ENCODE measurements around the gene MYL5.

Gene MYL5

DNA sequence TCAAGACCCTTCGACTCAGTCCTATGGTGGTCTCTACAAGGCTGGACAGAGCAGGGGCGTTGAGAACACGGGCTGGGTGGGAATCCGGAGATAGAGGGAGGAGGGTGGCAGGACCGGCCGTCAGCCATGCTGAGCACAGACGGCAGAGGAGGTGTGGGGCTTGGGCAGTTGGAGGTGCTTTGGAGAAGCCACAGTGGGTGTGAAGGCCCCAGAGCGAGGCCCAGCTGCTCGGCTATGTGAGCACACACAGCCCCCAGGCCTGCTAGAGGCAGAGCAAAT, 44.8 kb upstream of the MYL5 start:
- Histone ChIP-seq H3K9ac (ENCODE audit: low read length) (no peak overlapping the region), H3K4ac (ENCODE audit: low read depth, low read length) (no peak overlapping the region), H3K9me3 (ENCODE audit: insufficient read depth, low read depth, low read length) (peaks cover 23% of the 10 kb centered on the region), H3K4me1 (ENCODE audit: control insufficient read depth in 1 of 2, insufficient read depth in 2 of 2, low read length in 2 of 2) (peaks cover 6% of the 10 kb centered on the region in 2 experiments), H3K79me1 (ENCODE audit: low read length) (no peaks in the 10 kb centered on the region), H3K27ac (ENCODE audit: low read depth, low read length) (no peak overlapping the region), H3K27me3 (ENCODE audit: insufficient read depth, low read length) (no peaks in the 10 kb centered on the region), H3K18ac (ENCODE audit: low read length) (no peak overlapping the region), H2BK12ac (ENCODE audit: low read length) (no peak overlapping the region), H3K36me3 (ENCODE audit: control insufficient read depth in 1 of 2, insufficient read depth in 2 of 2, low read length in 2 of 2) (no peaks in the 10 kb centered on the region), H2AK5ac (ENCODE audit: low read length) (no peak overlapping the region), H3K79me2 (ENCODE audit: control insufficient read depth, insufficient read depth, low read length, poor library complexity) (no peaks in the 10 kb centered on the region), H3K23ac (ENCODE audit: low read length) (no peak overlapping the region), H2BK120ac (ENCODE audit: insufficient read depth, low read length, poor library complexity) (no peak overlapping the region), H3K4me2 (ENCODE audit: low read length) (no peak overlapping the region), H4K91ac (ENCODE audit: low read depth, low read length) (no peak overlapping the region), H3K14ac (ENCODE audit: low read length) (no peak overlapping the region), H3K4me3 (ENCODE audit: low read depth, low read length) (no peak overlapping the region), H2AFZ (ENCODE audit: insufficient read depth, low read length, poor library complexity) (no peak overlapping the region), H2BK5ac (ENCODE audit: low read depth, low read length, poor library complexity) (no peak overlapping the region), H4K12ac (ENCODE audit: low read depth, low read length) (no peak overlapping the region), H4K8ac (ENCODE audit: low read depth, low read length) (no peak overlapping the region)
- WGBS (ENCODE audit: extremely low coverage, insufficient coverage, insufficient read length): no CpG with 5 or more reads among the region's 9 CpGs
- no peak for DNase-seq

DNA sequence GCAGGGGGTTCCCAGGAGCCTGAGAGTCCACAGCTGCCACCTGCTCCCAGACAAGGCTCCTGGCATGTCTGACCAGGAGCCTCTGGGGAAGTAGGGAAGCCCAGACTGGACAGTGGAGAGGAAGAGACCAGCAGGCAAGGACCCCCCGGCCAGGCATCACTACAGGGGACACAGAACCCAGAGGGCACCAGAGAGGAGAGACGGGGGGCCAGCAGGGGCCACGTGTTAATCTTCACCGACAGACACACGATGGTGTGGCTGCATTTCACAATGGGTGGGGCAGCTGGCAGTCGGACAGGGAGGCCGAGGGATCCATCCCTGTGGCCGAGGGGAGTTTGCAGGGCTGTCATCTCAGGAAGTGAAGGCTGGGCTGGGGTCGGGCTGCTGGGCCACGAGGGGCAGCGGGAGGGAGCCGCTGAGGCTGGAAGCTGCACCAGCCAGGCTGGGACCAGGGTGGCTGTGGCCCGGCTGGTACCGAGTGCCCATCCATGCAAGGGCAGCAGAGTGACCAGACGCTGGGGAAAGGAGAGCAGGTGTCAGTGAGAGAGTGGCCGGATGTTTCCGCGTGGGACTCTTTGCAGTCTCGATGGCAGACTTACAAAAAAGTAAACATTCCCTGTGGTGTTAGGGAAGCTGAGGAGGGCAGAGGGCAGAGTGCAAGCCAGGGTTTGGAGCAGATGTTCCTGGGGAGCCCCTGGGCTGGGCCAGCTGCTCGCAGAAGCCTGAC, 44.3 kb upstream of the MYL5 start:
- no peak overlapping the region for H2AFZ ChIP-seq (ENCODE audit: insufficient read depth, low read length, poor library complexity)
- no peak overlapping the region for H3K4ac ChIP-seq (ENCODE audit: low read depth, low read length)
- no peak overlapping the region for H3K14ac ChIP-seq (ENCODE audit: low read length)
- H3K4me1 ChIP-seq (ENCODE audit: control insufficient read depth in 1 of 2, insufficient read depth in 2 of 2, low read length in 2 of 2): peaks cover 2 to 3% of the 10 kb centered on the region in 2 experiments
- no peaks in the 10 kb centered on the region for H3K36me3 ChIP-seq (ENCODE audit: control insufficient read depth in 1 of 2, insufficient read depth in 2 of 2, low read length in 2 of 2)
- no peak overlapping the region for H3K4me3 ChIP-seq (ENCODE audit: low read depth, low read length)
- H3K18ac ChIP-seq (ENCODE audit: low read length): no peak overlapping the region
- no peak overlapping the region for H4K12ac ChIP-seq (ENCODE audit: low read depth, low read length)
- H3K9ac ChIP-seq (ENCODE audit: low read length): no peak overlapping the region
- no peak overlapping the region for H2AK5ac ChIP-seq (ENCODE audit: low read length)
- no peaks in the 10 kb centered on the region for H3K79me2 ChIP-seq (ENCODE audit: control insufficient read depth, insufficient read depth, low read length, poor library complexity)
- H3K4me2 ChIP-seq (ENCODE audit: low read length): no peak overlapping the region
- WGBS (ENCODE audit: extremely low coverage, insufficient coverage, insufficient read length): no CpG with 5 or more reads among the region's 20 CpGs
- no peaks in the 10 kb centered on the region for H3K27me3 ChIP-seq (ENCODE audit: insufficient read depth, low read length)
- no peak overlapping the region for H2BK12ac ChIP-seq (ENCODE audit: low read length)
- H2BK120ac ChIP-seq (ENCODE audit: insufficient read depth, low read length, poor library complexity): no peak overlapping the region
- no peak overlapping the region for H2BK5ac ChIP-seq (ENCODE audit: low read depth, low read length, poor library complexity)
- peaks cover 23% of the 10 kb centered on the region for H3K9me3 ChIP-seq (ENCODE audit: insufficient read depth, low read depth, low read length)
- no peak overlapping the region for H3K27ac ChIP-seq (ENCODE audit: low read depth, low read length)
- H4K91ac ChIP-seq (ENCODE audit: low read depth, low read length): no peak overlapping the region
- H4K8ac ChIP-seq (ENCODE audit: low read depth, low read length): no peak overlapping the region
- H3K23ac ChIP-seq (ENCODE audit: low read length): no peak overlapping the region
- H3K79me1 ChIP-seq (ENCODE audit: low read length): no peaks in the 10 kb centered on the region
- DNase-seq: no peak

DNA sequence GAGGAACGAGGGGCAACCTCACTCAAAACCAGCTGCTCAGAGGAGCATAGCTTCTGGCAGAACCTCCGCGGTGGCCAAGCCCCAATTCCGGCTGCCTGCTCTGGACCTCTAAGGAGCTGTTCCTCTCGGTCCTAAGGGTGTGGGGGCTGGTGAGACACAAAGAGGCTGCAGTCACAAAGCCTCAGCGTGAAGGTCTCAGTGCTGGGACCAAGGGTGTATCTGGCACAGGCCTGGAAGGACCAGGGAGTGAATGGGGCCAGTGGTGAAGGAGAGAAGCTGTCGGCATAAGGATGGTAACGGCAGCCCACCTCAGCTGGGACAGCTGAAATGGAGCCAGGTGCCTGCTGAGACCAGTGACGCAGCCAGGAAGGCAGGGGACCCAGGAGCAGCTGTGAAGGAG, 43.7 kb upstream of the MYL5 start:
- Histone ChIP-seq H2AK5ac (ENCODE audit: low read length) (no peak overlapping the region), H3K79me2 (ENCODE audit: control insufficient read depth, insufficient read depth, low read length, poor library complexity) (no peaks in the 10 kb centered on the region), H2BK5ac (ENCODE audit: low read depth, low read length, poor library complexity) (no peak overlapping the region), H3K4me3 (ENCODE audit: low read depth, low read length) (no peak overlapping the region), H3K27me3 (ENCODE audit: insufficient read depth, low read length) (no peaks in the 10 kb centered on the region), H2BK120ac (ENCODE audit: insufficient read depth, low read length, poor library complexity) (no peak overlapping the region), H3K4me2 (ENCODE audit: low read length) (no peak overlapping the region), H3K27ac (ENCODE audit: low read depth, low read length) (no peak overlapping the region), H3K36me3 (ENCODE audit: control insufficient read depth in 1 of 2, insufficient read depth in 2 of 2, low read length in 2 of 2) (no peaks in the 10 kb centered on the region), H3K14ac (ENCODE audit: low read length) (no peak overlapping the region), H3K9ac (ENCODE audit: low read length) (no peak overlapping the region), H3K4ac (ENCODE audit: low read depth, low read length) (no peak overlapping the region), H2BK12ac (ENCODE audit: low read length) (no peak overlapping the region), H4K91ac (ENCODE audit: low read depth, low read length) (no peak overlapping the region), H2AFZ (ENCODE audit: insufficient read depth, low read length, poor library complexity) (no peak overlapping the region), H3K18ac (ENCODE audit: low read length) (no peak overlapping the region), H3K9me3 (ENCODE audit: insufficient read depth, low read depth, low read length) (peaks cover 23% of the 10 kb centered on the region), H4K12ac (ENCODE audit: low read depth, low read length) (no peak overlapping the region), H3K4me1 (ENCODE audit: control insufficient read depth in 1 of 2, insufficient read depth in 2 of 2, low read length in 2 of 2) (peaks cover 0 to under 1% of the 10 kb centered on the region in 2 experiments), H4K8ac (ENCODE audit: low read depth, low read length) (no peak overlapping the region), H3K23ac (ENCODE audit: low read length) (no peak overlapping the region), H3K79me1 (ENCODE audit: low read length) (no peaks in the 10 kb centered on the region)
- DNase-seq: no peak
- WGBS (ENCODE audit: extremely low coverage, insufficient coverage, insufficient read length): no CpG with 5 or more reads among the region's 9 CpGs

DNA sequence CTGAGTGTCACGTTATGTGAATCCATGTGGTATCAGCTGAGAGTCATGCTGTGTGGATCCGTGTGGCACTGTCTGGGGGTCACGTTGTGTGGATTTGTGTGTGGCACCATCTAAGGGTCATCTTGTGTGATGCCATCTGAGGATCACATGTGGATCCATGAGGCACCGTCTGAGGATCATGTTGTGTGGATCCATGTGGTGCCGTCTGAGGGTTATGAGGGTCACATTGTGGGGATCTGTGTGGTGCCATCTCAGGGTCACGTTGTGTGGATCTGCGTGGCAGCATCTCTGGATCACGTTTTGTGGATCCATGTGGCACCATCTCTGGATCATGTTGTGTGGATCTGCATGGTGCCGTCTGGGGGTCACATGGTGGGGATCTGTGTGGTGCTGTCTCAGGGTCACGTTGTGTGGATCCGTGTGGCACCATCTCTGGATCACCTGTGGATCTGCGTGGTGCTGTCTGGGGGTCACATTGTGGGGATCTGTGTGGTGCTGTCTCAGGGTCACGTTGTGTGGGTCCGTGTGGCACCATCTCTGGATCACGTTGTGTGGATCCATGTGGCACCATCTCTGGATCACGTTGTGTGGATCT, 42.0 kb upstream of the MYL5 start:
- Histone ChIP-seq H4K12ac (ENCODE audit: low read depth, low read length) (no peak overlapping the region), H2BK5ac (ENCODE audit: low read depth, low read length, poor library complexity) (no peak overlapping the region), H3K4ac (ENCODE audit: low read depth, low read length) (no peak overlapping the region), H2AK5ac (ENCODE audit: low read length) (no peak overlapping the region), H3K27ac (ENCODE audit: low read depth, low read length) (no peak overlapping the region), H3K4me2 (ENCODE audit: low read length) (no peak overlapping the region), H3K36me3 (ENCODE audit: control insufficient read depth in 1 of 2, insufficient read depth in 2 of 2, low read length in 2 of 2) (no peaks in the 10 kb centered on the region), H2BK12ac (ENCODE audit: low read length) (no peak overlapping the region), H3K23ac (ENCODE audit: low read length) (no peak overlapping the region), H3K18ac (ENCODE audit: low read length) (no peak overlapping the region), H3K27me3 (ENCODE audit: insufficient read depth, low read length) (no peaks in the 10 kb centered on the region), H3K9ac (ENCODE audit: low read length) (no peak overlapping the region), H3K4me1 (ENCODE audit: control insufficient read depth in 1 of 2, insufficient read depth in 2 of 2, low read length in 2 of 2) (no peaks in the 10 kb centered on the region), H3K4me3 (ENCODE audit: low read depth, low read length) (no peak overlapping the region), H3K79me1 (ENCODE audit: low read length) (no peaks in the 10 kb centered on the region), H4K91ac (ENCODE audit: low read depth, low read length) (no peak overlapping the region), H2BK120ac (ENCODE audit: insufficient read depth, low read length, poor library complexity) (no peak overlapping the region), H3K79me2 (ENCODE audit: control insufficient read depth, insufficient read depth, low read length, poor library complexity) (no peaks in the 10 kb centered on the region), H4K8ac (ENCODE audit: low read depth, low read length) (no peak overlapping the region), H2AFZ (ENCODE audit: insufficient read depth, low read length, poor library complexity) (no peak overlapping the region), H3K9me3 (ENCODE audit: insufficient read depth, low read depth, low read length) (peaks cover 23% of the 10 kb centered on the region), H3K14ac (ENCODE audit: low read length) (no peak overlapping the region)
- no peak for DNase-seq
- WGBS (ENCODE audit: extremely low coverage, insufficient coverage, insufficient read length): no CpG with 5 or more reads among the region's 16 CpGs

All from trophoblast cell (in vitro differentiated cells and primary cell).